NCI-H2196 treated with DMSO at 0.1 percent for 48 hours (cell line): Measurements from ENCODE around the gene PCLO.
"Not testable (repeated sequence)": the region's sequence is repeated elsewhere in the genome, so short reads cannot be mapped to it uniquely, and the experiment has no call there.

Experiments
- DNase-seq: peaks from one replicate; lab custom pipeline; 2025; ENCODE audit not compliant: unreplicated experiment; lab: John Stamatoyannopoulos, UW

Gene PCLO

GRCh38 chr7:83130623-83131545, 31.8 kb downstream of the PCLO start:
- DNase-seq: peak; percentile 79

- no peak for DNase-seq
Observed at GRCh38 chr7:83130191-83130590, 32.5 kb downstream of the PCLO start.

- no peak for DNase-seq
Observed at GRCh38 chr7:83119494-83119893, 43.2 kb downstream of the PCLO start.

GRCh38 chr7:83119026-83119382, 43.7 kb downstream of the PCLO start:
- DNase-seq: no peak

GRCh38 chr7:83118347-83119025, 44.2 kb downstream of the PCLO start:
- no peak for DNase-seq

GRCh38 chr7:83117466-83117865, 45.2 kb downstream of the PCLO start:
- DNase-seq: no peak

GRCh38 chr7:83111391-83111790, 51.3 kb downstream of the PCLO start:
- no peak for DNase-seq

- no peak for DNase-seq
Observed at GRCh38 chr7:83109352-83109751, 53.3 kb downstream of the PCLO start.

- no peak for DNase-seq
Observed at GRCh38 chr7:83105948-83106347, 56.7 kb downstream of the PCLO start.

GRCh38 chr7:83105063-83105462, 57.6 kb downstream of the PCLO start:
- DNase-seq: no peak

- DNase-seq: no peak
Observed at GRCh38 chr7:83101530-83101929, 61.2 kb downstream of the PCLO start.

GRCh38 chr7:83096065-83096580, 66.6 kb downstream of the PCLO start:
- DNase-seq: no peak

GRCh38 chr7:83085299-83085698, 77.4 kb downstream of the PCLO start:
- no peak for DNase-seq

- not testable (repeated sequence) for DNase-seq
Observed at GRCh38 chr7:83079879-83080278, 82.8 kb downstream of the PCLO start.

- no peak for DNase-seq
Observed at GRCh38 chr7:83077328-83077727, 85.4 kb downstream of the PCLO start.

GRCh38 chr7:83072576-83073517, 89.8 kb downstream of the PCLO start:
- no peak for DNase-seq

- no peak for DNase-seq
Observed at GRCh38 chr7:83065714-83066113, 97.0 kb downstream of the PCLO start.

GRCh38 chr7:83060218-83060617, 102.5 kb downstream of the PCLO start:
- peak; percentile 80 for DNase-seq

GRCh38 chr7:83058667-83059066, 104.0 kb downstream of the PCLO start:
- DNase-seq: no peak

GRCh38 chr7:83055197-83055596, 107.5 kb downstream of the PCLO start:
- DNase-seq: no peak

GRCh38 chr7:83054472-83054871, 108.2 kb downstream of the PCLO start:
- no peak for DNase-seq
